Mucosa of descending colon (tissue), 3 donors: ENCODE data around the gene NUDT22. TPM values are rescaled to one million over a fixed set of nuclear protein-coding genes. Genes with fewer than 3 reads are reported as not detected.

Experiments used
- ATAC-seq: fragments of 200-7000 bp; cut with Tn5 transposase; one replicate; pipeline ENCODE4 v1.9.1; 2020; ENCODE audit warnings: mild to moderate bottlenecking, moderate library complexity
- DNase-seq, 3 donors: peaks; one replicate each; pipeline ENCODE4 v3.0.0-alpha.2; 2020
- H3K36me3 ChIP-seq: fragments of 200-600 bp; one replicate; pipeline ENCODE4 v1.8.0; 2021; ENCODE audit warnings: low read depth, mild to moderate bottlenecking
- H3K4me1 ChIP-seq: fragments of 200-600 bp; one replicate; pipeline ENCODE4 v1.8.0; 2021; ENCODE audit warnings: low read depth, mild to moderate bottlenecking
- H3K4me3 ChIP-seq: fragments of 200-600 bp; one replicate; pipeline ENCODE4 v1.8.0; 2021; ENCODE audit warnings: mild to moderate bottlenecking
- H3K9me3 ChIP-seq: fragments of 200-600 bp; one replicate; pipeline ENCODE4 v1.8.0; 2021; ENCODE audit warnings: mild to moderate bottlenecking
- CTCF ChIP-seq: fragments of 200-600 bp; IDR thresholded peaks from one replicate; pipeline ENCODE4 v1.8.0; 2022; ENCODE audit warnings: antibody characterized with exemption, mild to moderate bottlenecking
- intact Hi-C, 2 donors: fragments of 100-400 bp; cut with DNase I in 1 of 2; cut with micrococcal nuclease in 1 of 2; formaldehyde crosslinking; loops; one replicate each; pipeline versions ENCODE4 v1.11.0 to v1.11.1; 2022; cut with DNase I, micrococcal nuclease
- total RNA-seq, 3 donors: library from RNA; stranded (reverse); fragmentation: NEBNext Ultra II Directional in 2 of 3; extraction: Animal tissue kit (Norgen Biotek cat#: 25700) in 2 of 3; gene quantifications; one replicate each; pipeline versions ENCODE4 v1.2.1 to v1.2.4, GENCODE V29; 2021 to 2023
- donor health status: DM: no; HTN: no; CAD: no; lungs with moderate emphysema.
- donor health status: DM: no; HTN: no; CAD: no.
- donor health status: DM: no; HTN: yes; CAD: no.

Gene NUDT22
- total RNA-seq, 3 donors from 2014 or later: 81.6 to 137 (median 119) TPM

- DNase-seq (peak; percentile 77 to 80 (median 78)), ATAC-seq (peak; percentile 72)
- H3K36me3 ChIP-seq: no peaks in the 10 kb centered on the region
- TF ChIP-seq CTCF: no peak
- no peaks in the 10 kb centered on the region for H3K9me3 ChIP-seq
- H3K4me3 ChIP-seq: no peak overlapping the region
- intact Hi-C loops: no loop called here
- H3K4me1 ChIP-seq: peaks cover 31% of the 10 kb centered on the region
Measured at GRCh38 chr11:64276653-64277431, 50.8 kb downstream of the NUDT22 start.

GRCh38 chr11:64278576-64279190 is 52.6 kb downstream of the NUDT22 start:
- Histone ChIP-seq H3K4me1 (peaks cover 30% of the 10 kb centered on the region), H3K36me3 (no peaks in the 10 kb centered on the region), H3K9me3 (no peaks in the 10 kb centered on the region), H3K4me3 (no peak overlapping the region)
- no peak for TF ChIP-seq CTCF
- no peak for ATAC-seq
- peak in 1 of 3 donors; percentile 41 for DNase-seq
- intact Hi-C loops: no loop called here

Other genes starting within 250 kb of the NUDT22 start
- gene OTUB1, start 239.8 kb upstream of the NUDT22 start, total RNA-seq: 10 to 100 TPM; 60.1 to 70.3 (median 64.1) TPM
- gene FLRT1, start 190.3 kb upstream of the NUDT22 start, total RNA-seq: 1 to 10 TPM in 1 of 3 donors, under 1 TPM in 2; 0.31 to 8.9 (median 0.38) TPM
- gene MACROD1, start 60.2 kb upstream of the NUDT22 start, total RNA-seq: 10 to 100 TPM; 26.7 to 38.7 (median 38.1) TPM
- 100 to 1,000 TPM in 1 of 3 donors, 10 to 100 TPM in 2; 49.4 to 118 (median 80.3) TPM for gene STIP1, start 40.1 kb upstream of the NUDT22 start, total RNA-seq
- 10 to 100 TPM; 19.7 to 32.7 (median 26.4) TPM for gene FERMT3, start 19.6 kb upstream of the NUDT22 start, total RNA-seq
- gene TRPT1, start 88 bp upstream of the NUDT22 start, total RNA-seq: 10 to 100 TPM; 50.6 to 55.1 (median 53.1) TPM
- 10 to 100 TPM; 43.6 to 57.6 (median 50.7) TPM for gene DNAJC4, start 4.3 kb downstream of the NUDT22 start, total RNA-seq
- 100 to 1,000 TPM in 1 of 3 donors, 10 to 100 TPM in 2; 45.3 to 156 (median 45.6) TPM for gene VEGFB, start 8.3 kb downstream of the NUDT22 start, total RNA-seq
- 10 to 100 TPM; 67.5 to 91.0 (median 75.8) TPM for gene FKBP2, start 14.8 kb downstream of the NUDT22 start, total RNA-seq
- 100 to 1,000 TPM in 1 of 3 donors, 10 to 100 TPM in 2; 73.6 to 142 (median 87.5) TPM for gene PPP1R14B, start 20.7 kb downstream of the NUDT22 start, total RNA-seq
- gene PLCB3, start 25.3 kb downstream of the NUDT22 start, total RNA-seq: 10 to 100 TPM; 51.1 to 72.1 (median 65.1) TPM
- 10 to 100 TPM; 56.8 to 90.9 (median 75.4) TPM for gene BAD, start 58.4 kb downstream of the NUDT22 start, total RNA-seq
- gene GPR137, start 59.6 kb downstream of the NUDT22 start, total RNA-seq: 10 to 100 TPM; 31.2 to 46.7 (median 40.6) TPM
- gene KCNK4, start 65.0 kb downstream of the NUDT22 start, total RNA-seq: not detected
- gene CATSPERZ, start 74.1 kb downstream of the NUDT22 start, total RNA-seq: not detected
- gene ESRRA, start 79.2 kb downstream of the NUDT22 start, total RNA-seq: 100 to 1,000 TPM; 126 to 204 (median 183) TPM
- gene TRMT112, start 91.3 kb downstream of the NUDT22 start, total RNA-seq: 100 to 1,000 TPM in 1 of 3 donors, 10 to 100 TPM in 2; 48.5 to 122 (median 63.5) TPM
- gene PRDX5, start 91.8 kb downstream of the NUDT22 start, total RNA-seq: 100 to 1,000 TPM; 159 to 512 (median 353) TPM
- gene CCDC88B, start 113.9 kb downstream of the NUDT22 start, total RNA-seq: 10 to 100 TPM; 13.4 to 32.5 (median 28.8) TPM
- gene RPS6KA4, start 132.9 kb downstream of the NUDT22 start, total RNA-seq: 10 to 100 TPM; 33.6 to 39.8 (median 36.5) TPM